Esophagus squamous epithelium (tissue), 4 donors: ENCODE results near the gene OR6P1.

Experiments used
- POLR2A ChIP-seq, 4 donors: fragments of 450-650 bp; IDR thresholded peaks; one replicate each; pipeline ENCODE4 v1.6.1; 2017; ENCODE audit warnings: antibody characterized with exemption in 4 of 4, mild to moderate bottlenecking in 4 of 4, moderate library complexity in 3 of 4
- TF ChIP-seq, protein P1 (sequence below), 6 experiments: fragments of 450-650 bp in 4 of 6; fragments of 200-600 bp in 2 of 6; sonication (generic) in 2 of 6; IDR thresholded peaks; one replicate each; pipeline ENCODE4 v1.5.1; 2016 to 2019; ENCODE audit warnings: antibody characterized with exemption in 6 of 6, mild to moderate bottlenecking in 4 of 6, moderate library complexity in 4 of 6

DNA sequence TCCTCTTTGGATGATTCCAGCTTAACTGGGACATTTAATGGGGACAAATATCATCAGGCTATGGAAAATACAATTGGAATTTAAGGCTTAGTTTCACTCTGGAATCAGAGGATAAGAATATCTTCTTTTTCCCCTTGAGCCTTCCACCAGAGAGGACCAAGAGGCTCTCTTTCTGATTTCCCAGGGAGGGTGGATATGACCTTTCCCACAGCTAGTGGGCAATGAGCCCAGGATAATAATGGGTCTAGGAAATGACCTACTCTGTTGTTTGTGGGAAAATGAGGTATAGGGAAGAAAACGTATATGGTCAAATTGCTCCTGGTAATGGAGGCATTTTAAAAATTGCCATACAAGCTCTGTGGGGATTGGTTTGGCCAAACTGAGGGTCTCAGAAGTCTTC lies 18.1 kb downstream of the OR6P1 start:
- TF ChIP-seq, protein P1, sequence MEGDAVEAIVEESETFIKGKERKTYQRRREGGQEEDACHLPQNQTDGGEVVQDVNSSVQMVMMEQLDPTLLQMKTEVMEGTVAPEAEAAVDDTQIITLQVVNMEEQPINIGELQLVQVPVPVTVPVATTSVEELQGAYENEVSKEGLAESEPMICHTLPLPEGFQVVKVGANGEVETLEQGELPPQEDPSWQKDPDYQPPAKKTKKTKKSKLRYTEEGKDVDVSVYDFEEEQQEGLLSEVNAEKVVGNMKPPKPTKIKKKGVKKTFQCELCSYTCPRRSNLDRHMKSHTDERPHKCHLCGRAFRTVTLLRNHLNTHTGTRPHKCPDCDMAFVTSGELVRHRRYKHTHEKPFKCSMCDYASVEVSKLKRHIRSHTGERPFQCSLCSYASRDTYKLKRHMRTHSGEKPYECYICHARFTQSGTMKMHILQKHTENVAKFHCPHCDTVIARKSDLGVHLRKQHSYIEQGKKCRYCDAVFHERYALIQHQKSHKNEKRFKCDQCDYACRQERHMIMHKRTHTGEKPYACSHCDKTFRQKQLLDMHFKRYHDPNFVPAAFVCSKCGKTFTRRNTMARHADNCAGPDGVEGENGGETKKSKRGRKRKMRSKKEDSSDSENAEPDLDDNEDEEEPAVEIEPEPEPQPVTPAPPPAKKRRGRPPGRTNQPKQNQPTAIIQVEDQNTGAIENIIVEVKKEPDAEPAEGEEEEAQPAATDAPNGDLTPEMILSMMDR (IDR thresholded peaks at IDR 0.05) = no peak
- no peak for TF ChIP-seq POLR2A (IDR thresholded peaks at IDR 0.05)
